Measurements from ENCODE around the gene UBAC1.
A peak's percentile ranks its signal among the peaks of the same experiment; 100 is the strongest.

UBAC1 gene

GRCh38 chr9:135994501-135995192 is 33.5 kb upstream of the UBAC1 start:
- no peak for DNase-seq (ENCODE audit: extremely low read depth, low read depth)
- no peak overlapping the region for H3K4me3 ChIP-seq (replicated peaks; ENCODE audit: low read depth, low read length)
- no peak for TF ChIP-seq CTCF (IDR thresholded peaks at IDR 0.05; ENCODE audit: low read depth, low read length, missing control alignments)

GRCh38 chr9:135993765-135994500 is 32.8 kb upstream of the UBAC1 start:
- TF ChIP-seq CTCF (IDR thresholded peaks at IDR 0.05; ENCODE audit: low read depth, low read length, missing control alignments) = no peak
- H3K4me3 ChIP-seq (replicated peaks; ENCODE audit: low read depth, low read length) = no peak overlapping the region
- DNase-seq (ENCODE audit: extremely low read depth, low read depth) = no peak

- DNase-seq (ENCODE audit: extremely low read depth, low read depth) = no peak
- H3K4me3 ChIP-seq (replicated peaks; ENCODE audit: low read depth, low read length) = no peak overlapping the region
- TF ChIP-seq CTCF (IDR thresholded peaks at IDR 0.05; ENCODE audit: low read depth, low read length, missing control alignments) = no peak
Observed at GRCh38 chr9:135993409-135993742, 32.2 kb upstream of the UBAC1 start.

DNA sequence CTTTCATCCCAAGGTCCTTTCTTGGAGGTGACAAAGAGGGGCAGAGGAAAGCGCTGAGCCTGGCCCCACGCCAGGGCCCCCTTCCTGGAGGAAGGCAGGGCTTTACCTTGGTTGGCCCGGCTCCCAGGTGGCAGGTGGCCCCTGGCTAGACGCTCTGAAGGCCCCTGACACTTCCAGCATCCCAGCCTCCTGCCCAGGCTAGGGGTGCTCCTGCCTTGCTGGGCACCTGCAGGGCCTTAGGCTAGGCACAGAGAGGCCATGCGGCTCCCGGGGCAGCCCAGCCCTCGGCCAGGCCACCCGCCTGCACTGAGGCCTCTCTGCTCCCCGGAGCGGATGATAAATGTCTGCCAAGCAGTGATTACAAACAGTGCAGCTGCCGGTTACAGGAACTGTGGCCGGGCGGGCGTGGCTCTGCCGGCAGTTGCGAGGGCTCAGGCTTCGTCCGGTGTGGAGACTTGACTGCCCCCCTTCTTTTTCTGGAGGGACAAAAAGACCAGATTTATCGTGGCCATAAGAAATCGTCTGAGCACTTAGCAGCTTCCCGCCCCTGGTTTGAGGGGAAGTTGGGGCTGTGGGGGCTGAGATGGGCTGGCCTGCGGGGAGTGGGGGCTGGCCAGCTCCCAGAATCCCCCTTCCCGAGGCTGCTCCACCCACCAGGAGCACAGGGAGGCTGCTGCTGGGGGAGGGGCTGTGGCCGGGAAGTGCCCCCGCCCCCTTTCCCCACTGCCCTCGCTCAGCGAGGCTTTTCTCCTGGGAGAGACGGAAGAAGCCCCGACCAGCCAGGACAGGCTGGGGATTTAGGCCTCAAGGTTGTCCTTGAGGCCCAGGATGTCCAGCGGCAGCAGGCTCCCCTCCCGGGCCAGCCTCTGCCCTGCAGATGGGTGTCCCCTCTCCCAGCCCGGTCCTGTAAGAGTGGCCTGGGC is 31.6 kb upstream of the UBAC1 start:
- no peak for TF ChIP-seq CTCF (IDR thresholded peaks at IDR 0.05; ENCODE audit: low read depth, low read length, missing control alignments)
- H3K4me3 ChIP-seq (replicated peaks; ENCODE audit: low read depth, low read length) = peak overlapping the region; percentile 22; the same call in 1 of the 2 replicates
- DNase-seq (ENCODE audit: extremely low read depth, low read depth) = no peak

- DNase-seq (ENCODE audit: extremely low read depth, low read depth) = no peak
- TF ChIP-seq CTCF (IDR thresholded peaks at IDR 0.05; ENCODE audit: low read depth, low read length, missing control alignments) = no peak
- H3K4me3 ChIP-seq (replicated peaks; ENCODE audit: low read depth, low read length) = no peak overlapping the region
Observed at GRCh38 chr9:135991771-135992170, 30.6 kb upstream of the UBAC1 start.

- DNase-seq (ENCODE audit: extremely low read depth, low read depth) = no peak
- no peak for TF ChIP-seq CTCF (IDR thresholded peaks at IDR 0.05; ENCODE audit: low read depth, low read length, missing control alignments)
- H3K4me3 ChIP-seq (replicated peaks; ENCODE audit: low read depth, low read length) = no peak overlapping the region
Observed at GRCh38 chr9:135990468-135991429, 29.6 kb upstream of the UBAC1 start.

Measured in HFF-Myc (cell line).